DND-41 (cell line): ENCODE measurements around the gene PDE4D.

Experiments
- ATAC-seq: fragments of 200-7000 bp; cut with Tn5 transposase; 3 replicates; pipeline ENCODE4 v1.9.1; 2021; ENCODE audit warnings: low read depth; ENCODE audit not compliant: insufficient read depth
- DNase-seq: peaks from one replicate; pipeline ENCODE4 v3.0.0-alpha.2; 2020
- H2AFZ ChIP-seq: 2 replicates; pipeline ENCODE4 v1.6.0; 2012; ENCODE audit warnings: low read depth, low read length
- H3K27ac ChIP-seq: 2 replicates; pipeline ENCODE4 v1.5.1; 2012; ENCODE audit warnings: low read length, inconsistent platforms
- H3K27me3 ChIP-seq: fragments of 200-600 bp; sonication (generic); 2 replicates; pipeline ENCODE4 v1.6.0; 2012; ENCODE audit warnings: low read length, mild to moderate bottlenecking, inconsistent platforms; ENCODE audit not compliant: insufficient read depth, poor library complexity
- H3K36me3 ChIP-seq: 2 replicates; pipeline ENCODE4 v1.5.1; 2012; ENCODE audit warnings: low read length, inconsistent platforms; ENCODE audit not compliant: insufficient read depth
- H3K4me1 ChIP-seq: 2 replicates; pipeline ENCODE4 v1.5.1; 2012; ENCODE audit warnings: mild to moderate bottlenecking, low read length; ENCODE audit not compliant: insufficient read depth
- H3K4me2 ChIP-seq: 2 replicates; pipeline ENCODE4 v1.6.0; 2012; ENCODE audit warnings: mild to moderate bottlenecking, moderate library complexity, low read length, inconsistent platforms; ENCODE audit not compliant: insufficient read depth
- H3K4me3 ChIP-seq, 2 experiments: fragments of 200-600 bp in 1 of 2; shearing (Covaris generic) in 1 of 2; 2 replicates each; pipeline ENCODE4 v1.5.1; 2012 to 2016; ENCODE audit warnings: inconsistent platforms in 2 of 2, low read length in 2 of 2, mild to moderate bottlenecking in 2 of 2, low read depth in 1 of 2, moderate library complexity in 1 of 2
- H3K79me2 ChIP-seq: 2 replicates; pipeline ENCODE4 v1.6.0; 2012; ENCODE audit warnings: low read length, inconsistent platforms; ENCODE audit not compliant: insufficient read depth
- H3K9ac ChIP-seq: 2 replicates; pipeline ENCODE4 v1.6.0; 2012; ENCODE audit warnings: low read depth, mild to moderate bottlenecking, inconsistent platforms, low read length, moderate library complexity
- H3K9me3 ChIP-seq: 2 replicates; pipeline ENCODE4 v1.5.1; 2012; ENCODE audit warnings: low read length, moderate library complexity, mild to moderate bottlenecking, inconsistent platforms; ENCODE audit not compliant: insufficient read depth, severe bottlenecking
- H4K20me1 ChIP-seq: 2 replicates; pipeline ENCODE4 v1.6.0; 2012; ENCODE audit warnings: low read length; ENCODE audit not compliant: insufficient read depth
- EZH2 ChIP-seq: IDR thresholded peaks from 3 replicates; pipeline ENCODE4 v1.6.1; 2012; ENCODE audit warnings: borderline replicate concordance, low read depth, mild to moderate bottlenecking, moderate library complexity, low read length, inconsistent platforms; ENCODE audit not compliant: severe bottlenecking
- TF ChIP-seq, protein P1 (sequence below): IDR thresholded peaks from 2 replicates; pipeline ENCODE4 v1.5.1; 2012; ENCODE audit warnings: borderline replicate concordance, low read length, moderate library complexity, mild to moderate bottlenecking; ENCODE audit not compliant: poor library complexity, severe bottlenecking; ENCODE audit errors: extremely low read depth

The PDE4D gene

DNA sequence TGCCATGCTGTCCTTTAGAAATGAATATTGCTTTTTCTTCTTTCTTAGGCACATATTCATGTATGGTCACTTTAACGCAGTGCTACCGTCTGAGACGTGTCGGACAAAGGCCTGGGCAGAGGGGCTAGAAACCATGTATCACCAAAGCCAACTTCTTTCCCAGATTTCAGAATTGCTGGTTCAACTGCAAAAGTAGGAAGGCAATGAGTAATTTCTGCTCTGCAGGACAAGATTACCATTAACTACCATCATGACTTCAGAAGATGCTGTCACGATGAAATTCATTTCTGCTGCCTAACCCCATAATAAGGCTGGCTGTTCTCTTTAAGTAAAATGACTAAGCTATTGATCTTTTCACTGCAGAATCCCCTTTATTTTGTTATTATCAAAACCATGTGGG, 306.7 kb downstream of the PDE4D start:
- ATAC-seq (no peak), DNase-seq (no peak)
- no peaks in the 10 kb centered on the region for H3K4me1 ChIP-seq
- H3K27ac ChIP-seq, result no peak overlapping the region
- no peaks in the 10 kb centered on the region for H3K9me3 ChIP-seq
- no peaks in the 10 kb centered on the region for H4K20me1 ChIP-seq
- H3K79me2 ChIP-seq, result no peaks in the 10 kb centered on the region
- H3K36me3 ChIP-seq, result no peaks in the 10 kb centered on the region
- no peaks in the 10 kb centered on the region for H3K27me3 ChIP-seq
- H3K4me3 ChIP-seq, result no peak overlapping the region
- no peak overlapping the region for H3K4me2 ChIP-seq
- TF ChIP-seq EZH2, result no peak
- TF ChIP-seq, protein P1, sequence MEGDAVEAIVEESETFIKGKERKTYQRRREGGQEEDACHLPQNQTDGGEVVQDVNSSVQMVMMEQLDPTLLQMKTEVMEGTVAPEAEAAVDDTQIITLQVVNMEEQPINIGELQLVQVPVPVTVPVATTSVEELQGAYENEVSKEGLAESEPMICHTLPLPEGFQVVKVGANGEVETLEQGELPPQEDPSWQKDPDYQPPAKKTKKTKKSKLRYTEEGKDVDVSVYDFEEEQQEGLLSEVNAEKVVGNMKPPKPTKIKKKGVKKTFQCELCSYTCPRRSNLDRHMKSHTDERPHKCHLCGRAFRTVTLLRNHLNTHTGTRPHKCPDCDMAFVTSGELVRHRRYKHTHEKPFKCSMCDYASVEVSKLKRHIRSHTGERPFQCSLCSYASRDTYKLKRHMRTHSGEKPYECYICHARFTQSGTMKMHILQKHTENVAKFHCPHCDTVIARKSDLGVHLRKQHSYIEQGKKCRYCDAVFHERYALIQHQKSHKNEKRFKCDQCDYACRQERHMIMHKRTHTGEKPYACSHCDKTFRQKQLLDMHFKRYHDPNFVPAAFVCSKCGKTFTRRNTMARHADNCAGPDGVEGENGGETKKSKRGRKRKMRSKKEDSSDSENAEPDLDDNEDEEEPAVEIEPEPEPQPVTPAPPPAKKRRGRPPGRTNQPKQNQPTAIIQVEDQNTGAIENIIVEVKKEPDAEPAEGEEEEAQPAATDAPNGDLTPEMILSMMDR, result no peak
- H3K9ac ChIP-seq, result no peak overlapping the region
- H2AFZ ChIP-seq, result no peak overlapping the region

DNA sequence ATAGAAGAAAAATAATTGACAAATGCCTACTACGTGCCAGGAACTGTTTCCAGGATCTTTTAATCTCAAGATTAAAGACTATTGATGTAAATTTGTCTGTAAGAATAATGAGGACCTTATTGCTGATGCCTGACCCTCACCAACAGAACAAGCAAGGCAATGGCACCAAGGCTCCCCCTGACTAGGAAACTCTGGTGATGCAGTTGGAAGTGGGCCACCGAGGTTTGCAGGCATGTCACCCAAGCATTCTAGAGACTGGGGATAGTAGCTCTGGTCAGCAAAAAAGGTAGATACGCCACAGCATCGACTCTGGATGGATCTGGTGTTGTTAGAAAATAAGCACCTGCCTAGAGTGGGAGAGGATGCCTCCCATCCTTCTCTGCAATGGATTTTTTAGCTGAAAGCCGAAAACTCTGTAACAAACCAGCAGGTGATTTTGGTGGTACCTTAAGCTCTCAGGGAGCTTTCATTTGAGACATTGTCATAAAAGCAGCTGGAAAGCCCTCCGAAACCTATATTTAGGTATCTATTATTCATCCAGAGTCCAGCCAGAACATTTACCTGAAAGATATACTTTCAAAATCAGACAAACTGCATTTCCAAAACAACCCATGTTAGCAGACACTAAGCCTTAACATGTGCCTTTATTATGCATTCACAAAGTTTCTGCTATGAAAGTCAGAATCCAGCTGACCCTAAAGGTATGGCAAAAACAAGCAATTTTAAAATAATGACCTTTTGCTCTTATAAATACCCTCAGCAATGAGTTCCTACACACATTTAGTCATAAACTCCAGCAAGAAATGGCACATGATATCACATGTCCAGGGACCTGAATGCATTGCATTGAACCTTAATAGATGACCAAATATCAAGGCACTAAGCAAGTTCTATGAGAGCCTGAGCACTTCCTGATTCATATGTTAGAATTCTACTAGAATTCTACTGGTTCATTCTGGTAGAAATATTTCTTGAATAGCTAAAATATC, 308.4 kb downstream of the PDE4D start:
- Histone ChIP-seq H3K9me3 (no peaks in the 10 kb centered on the region), H3K27me3 (no peaks in the 10 kb centered on the region), H3K4me3 (no peak overlapping the region), H3K36me3 (no peaks in the 10 kb centered on the region), H3K9ac (no peak overlapping the region), H2AFZ (no peak overlapping the region), H3K4me1 (no peaks in the 10 kb centered on the region), H4K20me1 (no peaks in the 10 kb centered on the region), H3K4me2 (no peak overlapping the region), H3K27ac (no peak overlapping the region), H3K79me2 (no peaks in the 10 kb centered on the region)
- TF ChIP-seq, protein P1, result no peak
- TF ChIP-seq EZH2, result no peak
- DNase-seq (no peak), ATAC-seq (no peak)

DNA sequence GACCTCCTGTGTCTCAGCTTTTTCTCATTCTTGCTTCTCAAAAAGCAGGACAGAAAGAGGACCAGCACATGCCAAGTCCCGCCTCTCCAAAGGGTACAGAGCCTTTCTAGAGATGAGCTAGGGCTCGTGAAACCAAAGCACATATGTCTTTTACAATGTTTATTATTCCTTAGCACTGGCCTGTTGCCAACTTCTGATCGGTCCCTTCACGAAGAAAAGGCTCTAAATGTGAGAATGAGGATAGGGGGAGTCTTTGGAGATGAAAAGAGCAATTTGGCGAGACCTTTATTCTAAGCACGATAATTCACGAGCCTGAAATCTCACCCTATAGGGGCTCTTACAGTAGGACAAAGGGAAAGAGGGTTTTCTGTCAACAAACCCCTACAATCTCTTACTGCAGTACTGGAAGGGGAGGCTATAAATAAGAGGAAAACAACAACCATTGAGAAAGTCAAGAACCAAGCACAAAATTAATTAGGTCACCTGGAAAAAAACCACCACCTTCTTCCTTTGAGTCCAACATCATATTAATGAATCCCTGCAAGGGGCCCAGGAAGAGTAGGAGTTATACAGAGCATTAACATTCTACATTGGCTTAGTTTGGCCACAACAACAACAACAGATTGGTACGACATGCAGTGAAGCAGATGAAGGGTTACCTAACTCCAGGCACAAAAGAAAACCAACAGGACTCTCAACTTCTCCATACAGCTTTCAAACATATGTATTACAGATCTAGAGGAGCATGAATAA, 309.5 kb downstream of the PDE4D start:
- Histone ChIP-seq H3K79me2 (no peaks in the 10 kb centered on the region), H4K20me1 (no peaks in the 10 kb centered on the region), H3K4me2 (no peak overlapping the region), H3K4me3 (no peak overlapping the region), H3K9ac (no peak overlapping the region), H3K36me3 (no peaks in the 10 kb centered on the region), H2AFZ (no peak overlapping the region), H3K9me3 (no peaks in the 10 kb centered on the region), H3K27me3 (no peaks in the 10 kb centered on the region), H3K27ac (no peak overlapping the region), H3K4me1 (no peaks in the 10 kb centered on the region)
- DNase-seq, result no peak
- ATAC-seq, result no peak
- TF ChIP-seq, protein P1, result no peak
- TF ChIP-seq EZH2, result no peak
